ENCODE measurements around the gene DGKZ.

Gene DGKZ

GRCh38 chr11:46334211-46334610 lies 13.1 kb upstream of the DGKZ start:
- no peak for TF ChIP-seq CTCF (IDR thresholded peaks at IDR 0.05; ENCODE audit: extremely low read depth, missing control alignments)
- no peak for DNase-seq (ENCODE audit: low spot score)

- DNase-seq (ENCODE audit: low spot score): no peak
- TF ChIP-seq CTCF (IDR thresholded peaks at IDR 0.05; ENCODE audit: extremely low read depth, missing control alignments): no peak
These were observed 12.0 kb upstream of the DGKZ start for GRCh38 chr11:46335271-46335670.

- DNase-seq (ENCODE audit: low spot score): no peak
- no peak for TF ChIP-seq CTCF (IDR thresholded peaks at IDR 0.05; ENCODE audit: extremely low read depth, missing control alignments)
These were observed 11.2 kb upstream of the DGKZ start for GRCh38 chr11:46335890-46336562.

- no peak for TF ChIP-seq CTCF (IDR thresholded peaks at IDR 0.05; ENCODE audit: extremely low read depth, missing control alignments)
- DNase-seq (ENCODE audit: low spot score): no peak
These were observed 10.6 kb upstream of the DGKZ start for GRCh38 chr11:46336563-46337180.

- TF ChIP-seq CTCF (IDR thresholded peaks at IDR 0.05; ENCODE audit: extremely low read depth, missing control alignments): no peak
- DNase-seq (ENCODE audit: low spot score): no peak
These were observed 9.5 kb upstream of the DGKZ start for GRCh38 chr11:46337626-46338345.

GRCh38 chr11:46338636-46338987 lies 8.7 kb upstream of the DGKZ start:
- DNase-seq (ENCODE audit: low spot score): no peak
- TF ChIP-seq CTCF (IDR thresholded peaks at IDR 0.05; ENCODE audit: extremely low read depth, missing control alignments): no peak

- DNase-seq (ENCODE audit: low spot score): no peak
- TF ChIP-seq CTCF (IDR thresholded peaks at IDR 0.05; ENCODE audit: extremely low read depth, missing control alignments): no peak
These were observed 8.1 kb upstream of the DGKZ start for GRCh38 chr11:46338988-46339666.

Data from GM20000 (cell line).